ENCODE data around the gene PAX3. TPM values are rescaled to one million over a fixed set of nuclear protein-coding genes. Genes with fewer than 3 reads are reported as not detected.

The PAX3 gene
- total RNA-seq: 10 to 100 TPM in 2 of 4 donors, 1 to 10 TPM in 2; 6.1 to 13.8 (median 10.2) TPM

- H3K4me3 ChIP-seq: peak within 1 kb of the TSS; percentile 45
- H3K4me1 ChIP-seq: peaks cover 73% of the 10 kb centered on the region
Observed at GRCh38 chr2:222298311-222299150, at the start of gene PAX3. Gene PAX3 (minus strand): TSS chr2:222298998. CDS start chr2:222298615, 383 bp downstream.

GRCh38 chr2:222341331-222341730, 42.5 kb upstream of the PAX3 start:
- no peak for TF ChIP-seq CTCF (IDR thresholded peaks at IDR 0.05)
- no peak for TF ChIP-seq POLR2AphosphoS5 (IDR thresholded peaks at IDR 0.05)
- TF ChIP-seq EP300 (IDR thresholded peaks at IDR 0.05): no peak
- no peak for TF ChIP-seq POLR2A (IDR thresholded peaks at IDR 0.05)
- no peak for DNase-seq (ENCODE audit: low spot score in 2 of 2)
- Histone ChIP-seq H3K27me3 (no peaks in the 10 kb centered on the region), H3K9me3 (no peaks in the 10 kb centered on the region), H3K36me3 (no peaks in the 10 kb centered on the region), H3K4me1 (no peaks in the 10 kb centered on the region), H3K27ac (no peak overlapping the region), H3K4me3 (no peak overlapping the region)
- 91% methylated on average over 1 of the region's 1 CpG for WGBS

More at GRCh38 chr2:222298311-222299150, at the start of gene PAX3:
- Histone ChIP-seq H3K27me3 (peaks cover 100% of the 10 kb centered on the region), H3K36me3 (no peaks in the 10 kb centered on the region), H3K9me3 (no peaks in the 10 kb centered on the region), H3K27ac (peak within 1 kb of the TSS; percentile 27)
- TF ChIP-seq EP300 (IDR thresholded peaks at IDR 0.05) (no peak), POLR2A (IDR thresholded peaks at IDR 0.05) (peak in 1 of 2 donors; percentile 25)
- 3% methylated on average over 31 of the region's 63 CpGs for WGBS
- peak in 1 of 2 donors; percentile 87 for DNase-seq (ENCODE audit: low spot score in 2 of 2)

GRCh38 chr2:222338374-222338773, 39.6 kb upstream of the PAX3 start:
- 74% methylated on average over 1 of the region's 1 CpG for WGBS
- no peak for DNase-seq (ENCODE audit: low spot score in 2 of 2)
- H3K9me3 ChIP-seq: peaks cover 12% of the 10 kb centered on the region
- H3K27me3 ChIP-seq: no peaks in the 10 kb centered on the region
- H3K36me3 ChIP-seq: no peaks in the 10 kb centered on the region
- no peak overlapping the region for H3K27ac ChIP-seq
- H3K4me1 ChIP-seq: no peaks in the 10 kb centered on the region
- H3K4me3 ChIP-seq: no peak overlapping the region
- TF ChIP-seq POLR2AphosphoS5 (IDR thresholded peaks at IDR 0.05): no peak
- TF ChIP-seq POLR2A (IDR thresholded peaks at IDR 0.05): no peak
- TF ChIP-seq EP300 (IDR thresholded peaks at IDR 0.05): no peak
- TF ChIP-seq CTCF (IDR thresholded peaks at IDR 0.05): no peak

GRCh38 chr2:222336931-222337330, 38.1 kb upstream of the PAX3 start:
- Histone ChIP-seq H3K4me3 (no peak overlapping the region), H3K36me3 (no peaks in the 10 kb centered on the region), H3K27me3 (no peaks in the 10 kb centered on the region), H3K9me3 (peaks cover 12% of the 10 kb centered on the region), H3K27ac (no peak overlapping the region), H3K4me1 (no peaks in the 10 kb centered on the region)
- DNase-seq (ENCODE audit: low spot score in 2 of 2): no peak
- TF ChIP-seq POLR2AphosphoS5 (IDR thresholded peaks at IDR 0.05): no peak
- no peak for TF ChIP-seq POLR2A (IDR thresholded peaks at IDR 0.05)
- no peak for TF ChIP-seq EP300 (IDR thresholded peaks at IDR 0.05)
- TF ChIP-seq CTCF (IDR thresholded peaks at IDR 0.05): no peak

GRCh38 chr2:222336442-222336841, 37.6 kb upstream of the PAX3 start:
- H3K9me3 ChIP-seq: peaks cover 12% of the 10 kb centered on the region
- DNase-seq (ENCODE audit: low spot score in 2 of 2): no peak
- H3K4me1 ChIP-seq: no peaks in the 10 kb centered on the region
- 79% methylated on average over 1 of the region's 1 CpG for WGBS
- TF ChIP-seq EP300 (IDR thresholded peaks at IDR 0.05) (no peak), POLR2AphosphoS5 (IDR thresholded peaks at IDR 0.05) (no peak), CTCF (IDR thresholded peaks at IDR 0.05) (no peak), POLR2A (IDR thresholded peaks at IDR 0.05) (no peak)
- no peak overlapping the region for H3K4me3 ChIP-seq
- no peaks in the 10 kb centered on the region for H3K36me3 ChIP-seq
- no peaks in the 10 kb centered on the region for H3K27me3 ChIP-seq
- no peak overlapping the region for H3K27ac ChIP-seq

All from suprapubic skin (tissue), 4 donors.